HCT116 (cell line): Measurements from ENCODE around the gene CAMKK2. TPM values are rescaled to one million over a fixed set of nuclear protein-coding genes. Genes with fewer than 3 reads are reported as not detected.
"Not testable (repeated sequence)": the region's sequence is repeated elsewhere in the genome, so short reads cannot be mapped to it uniquely, and the experiment has no call there.

Source experiments
- ATAC-seq: fragments of 200-7000 bp; cut with Tn5 transposase; 2 replicates; pipeline ENCODE4 v1.9.1; 2020; ENCODE audit warnings: mild to moderate bottlenecking, moderate library complexity
- BruUV-seq: library from RNA; stranded (reverse); fragments of 400-500 nt; replicated peaks from 2 replicates; lab custom pipeline; 2021; lab: Mats Ljungman, UMichigan
- CTCF ChIA-PET: fragments of 300-600 bp; sonication (Branson Sonifier 250); formaldehyde crosslinking; loops from one replicate; lab custom pipeline; 2021; ENCODE audit warnings: antibody characterized with exemption; lab: Charles Lee
- POLR2A ChIA-PET: fragments of 300-600, 350-600 bp; sonication (Branson Sonifier 250); formaldehyde crosslinking; loops from one replicate; lab custom pipeline; 2021; ENCODE audit warnings: antibody characterized with exemption; lab: Charles Lee
- RAD21 ChIA-PET, 2 experiments: fragments of 300-600 bp; sonication (Branson Sonifier 250); formaldehyde crosslinking; loops; one replicate each; lab custom pipeline; 2023; ENCODE audit warnings: low total read pairs in 2 of 2; ENCODE audit not compliant: uncharacterized antibody in 2 of 2, unreplicated experiment in 2 of 2, low non-redundant PET in 1 of 2; lab: Charles Lee
- DNase-seq: peaks from one replicate; pipeline ENCODE4 v3.0.0-alpha.2; 2010; ENCODE audit warnings: low read depth, low spot score
- H2AFZ ChIP-seq: fragments of 200-600 bp; shearing (Covaris generic), sonication (generic); 2 replicates; pipeline ENCODE4 v1.6.1; 2017; ENCODE audit warnings: low read depth, mixed run types, mixed read lengths, antibody characterized with exemption, low read length; ENCODE audit not compliant: poor library complexity, severe bottlenecking
- H3K27ac ChIP-seq: 2 replicates; pipeline ENCODE4 v1.5.1; 2012; ENCODE audit warnings: low read depth, low read length
- H3K27me3 ChIP-seq: fragments of 200-600 bp; sonication (generic); 2 replicates; pipeline ENCODE4 v1.6.1; 2016; ENCODE audit warnings: mixed run types, low read length, mixed read lengths; ENCODE audit not compliant: insufficient read depth
- H3K36me3 ChIP-seq, 2 experiments: fragments of 200-500 bp in 1 of 2; fragments of 200-600 bp in 1 of 2; sonication (Bioruptor generic) in 1 of 2; sonication (generic) in 1 of 2; 2 replicates each; pipeline versions ENCODE4 v1.5.1 to v1.6.1; 2014 to 2016; ENCODE audit warnings: low read length in 2 of 2, inconsistent platforms in 1 of 2, mixed read lengths in 1 of 2, mixed run types in 1 of 2; ENCODE audit not compliant: insufficient read depth in 2 of 2, control insufficient read depth in 1 of 2
- H3K4me1 ChIP-seq, 2 experiments: fragments of 200-600 bp in 1 of 2; sonication (generic) in 1 of 2; 2 replicates each; pipeline versions ENCODE4 v1.5.1 to v1.6.1; 2012 to 2017; ENCODE audit warnings: low read length in 2 of 2, inconsistent platforms in 1 of 2, mild to moderate bottlenecking in 1 of 2, mixed read lengths in 1 of 2, mixed run types in 1 of 2, moderate library complexity in 1 of 2; ENCODE audit not compliant: insufficient read depth in 2 of 2, control insufficient read depth in 1 of 2
- H3K4me2 ChIP-seq: fragments of 200-600 bp; sonication (generic); 2 replicates; pipeline ENCODE4 v1.6.1; 2017; ENCODE audit warnings: mixed run types, low read length, mixed read lengths
- H3K4me3 ChIP-seq, 2 experiments: fragments of 200-600 bp in 1 of 2; sonication (generic) in 1 of 2; replicated peaks in 1 of 2; 2 replicates each; pipeline ENCODE4 v1.5.1; 2011 to 2016; ENCODE audit warnings: low read length in 2 of 2, control low read depth in 1 of 2, low read depth in 1 of 2, mild to moderate bottlenecking in 1 of 2, mixed read lengths in 1 of 2, mixed run types in 1 of 2
- H3K79me2 ChIP-seq: fragments of 200-600 bp; sonication (generic); 2 replicates; pipeline ENCODE4 v1.6.1; 2017; ENCODE audit warnings: mild to moderate bottlenecking, mixed run types, low read length, moderate library complexity, mixed read lengths; ENCODE audit not compliant: insufficient read depth
- H3K9ac ChIP-seq: fragments of 200-600 bp; sonication (generic); 2 replicates; pipeline ENCODE4 v1.6.1; 2016; ENCODE audit warnings: low read length, mixed read lengths
- H3K9me2 ChIP-seq: fragments of 200-600 bp; sonication (generic), shearing (Covaris generic); 2 replicates; pipeline ENCODE4 v1.6.1; 2017; ENCODE audit warnings: mixed run types, mild to moderate bottlenecking, moderate library complexity; ENCODE audit not compliant: insufficient read depth
- H3K9me3 ChIP-seq, 2 experiments: fragments of 200-500 bp in 1 of 2; fragments of 200-600 bp in 1 of 2; sonication (Bioruptor generic) in 1 of 2; sonication (generic) in 1 of 2; 2 replicates each; pipeline ENCODE4 v1.6.1; 2014 to 2017; ENCODE audit warnings: low read length in 2 of 2, mixed read lengths in 2 of 2, inconsistent platforms in 1 of 2, low read depth in 1 of 2, mild to moderate bottlenecking in 1 of 2, mixed run types in 1 of 2, moderate library complexity in 1 of 2; ENCODE audit not compliant: control insufficient read depth in 1 of 2, insufficient read depth in 1 of 2
- H4K20me1 ChIP-seq: fragments of 200-600 bp; sonication (generic), shearing (Covaris generic); 2 replicates; pipeline ENCODE4 v1.6.1; 2017; ENCODE audit warnings: mixed run types, mild to moderate bottlenecking, moderate library complexity; ENCODE audit not compliant: insufficient read depth
- ATF3 ChIP-seq: IDR thresholded peaks from 2 replicates; pipeline ENCODE4 v1.6.1; 2012
- FOSL1 ChIP-seq: IDR thresholded peaks from 2 replicates; pipeline ENCODE4 v1.6.1; 2012; ENCODE audit warnings: low read depth
- JUND ChIP-seq: IDR thresholded peaks from 2 replicates; pipeline ENCODE4 v1.6.1; 2012
- RAD21 ChIP-seq: IDR thresholded peaks from 2 replicates; pipeline ENCODE4 v1.6.1; 2012; ENCODE audit warnings: low read depth, mild to moderate bottlenecking
- SIN3A ChIP-seq: IDR thresholded peaks from 2 replicates; pipeline ENCODE4 v1.6.1; 2012; ENCODE audit warnings: low read depth
- SP1 ChIP-seq: IDR thresholded peaks from 2 replicates; pipeline ENCODE4 v1.6.1; 2012; ENCODE audit warnings: low read depth
- TCF7L2 ChIP-seq: IDR thresholded peaks from 2 replicates; pipeline ENCODE4 v1.7.0; 2011; ENCODE audit warnings: borderline replicate concordance, inconsistent platforms; ENCODE audit not compliant: insufficient read depth, insufficient read length; ENCODE audit errors: extremely low read depth
- ZNF274 ChIP-seq: fragments of 200-500 bp; sonication (Bioruptor generic); IDR thresholded peaks from 2 replicates; pipeline ENCODE4 v1.6.1; 2014; ENCODE audit warnings: mild to moderate bottlenecking, low read depth, low read length, inconsistent platforms
- intact Hi-C: fragments of 100-400 bp; cut with micrococcal nuclease; formaldehyde crosslinking; loops from 2 replicates; pipeline ENCODE4 v1.10.0; 2022
- total RNA-seq: library from RNA; stranded (reverse); gene quantifications from one replicate; pipeline ENCODE4 v1.2.1, GENCODE V29; 2021; ENCODE audit not compliant: unreplicated experiment

The CAMKK2 gene
- total RNA-seq, 1 experiment from 2014 or later: 33.8 TPM

- BruUV-seq: no TSS peak
- H3K9ac ChIP-seq: no peak overlapping the region
- ChIA-PET CTCF (no interaction called here), POLR2A (no interaction called here), RAD21 (no interaction called here)
- ATAC-seq (no peak), DNase-seq (no peak)
- no peaks in the 10 kb centered on the region for H4K20me1 ChIP-seq
- H3K36me3 ChIP-seq: peaks cover 20 to 24% of the 10 kb centered on the region in 2 experiments; a peak in 3 of 4 replicates
- intact Hi-C loops: no loop called here
- no peaks in the 10 kb centered on the region for H3K27me3 ChIP-seq
- no peak overlapping the region for H3K4me3 ChIP-seq
- no peaks in the 10 kb centered on the region for H3K4me1 ChIP-seq
- no peak overlapping the region for H3K4me2 ChIP-seq
- TF ChIP-seq SP1 (no peak), ZNF274 (no peak), RAD21 (no peak), ATF3 (no peak), SIN3A (no peak)
- H3K9me2 ChIP-seq: no peaks in the 10 kb centered on the region
- no peak overlapping the region for H3K27ac ChIP-seq
- no peak overlapping the region for H2AFZ ChIP-seq
- H3K9me3 ChIP-seq: no peaks in the 10 kb centered on the region
- no peaks in the 10 kb centered on the region for H3K79me2 ChIP-seq
Measured at GRCh38 chr12:121260091-121260490, 36.4 kb downstream of the CAMKK2 start.

- TF ChIP-seq FOSL1 (no peak), ZNF274 (no peak), JUND (no peak), TCF7L2 (no peak)
- H3K27me3 ChIP-seq: no peaks in the 10 kb centered on the region
- ATAC-seq (no peak), DNase-seq (no peak)
- no peaks in the 10 kb centered on the region for H4K20me1 ChIP-seq
- POLR2A ChIA-PET: no interaction called here
- BruUV-seq: no TSS peak
- CTCF ChIA-PET: no interaction called here
- intact Hi-C loops: no loop called here
- H3K4me3 ChIP-seq: no peak overlapping the region
- no peak overlapping the region for H3K9ac ChIP-seq
- H3K9me3 ChIP-seq: no peaks in the 10 kb centered on the region
- H3K36me3 ChIP-seq: peaks cover 18 to 31% of the 10 kb centered on the region in 2 experiments; a peak in 3 of 4 replicates
- H3K4me2 ChIP-seq: no peak overlapping the region
- no peak overlapping the region for H3K27ac ChIP-seq
- no peak overlapping the region for H2AFZ ChIP-seq
- no peaks in the 10 kb centered on the region for H3K79me2 ChIP-seq
- RAD21 ChIA-PET: no interaction called here
- no peaks in the 10 kb centered on the region for H3K4me1 ChIP-seq
- no peaks in the 10 kb centered on the region for H3K9me2 ChIP-seq
Measured at GRCh38 chr12:121259074-121259473, 37.4 kb downstream of the CAMKK2 start.

GRCh38 chr12:121257704-121258449 is 38.6 kb downstream of the CAMKK2 start:
- intact Hi-C loops, H3K9ac ChIP-seq, H2AFZ ChIP-seq, H3K27me3 ChIP-seq, CTCF ChIA-PET, POLR2A ChIA-PET, H3K4me1 ChIP-seq, DNase-seq, H3K9me2 ChIP-seq, H4K20me1 ChIP-seq, H3K4me3 ChIP-seq, H3K27ac ChIP-seq, BruUV-seq, H3K4me2 ChIP-seq, ATAC-seq, H3K9me3 ChIP-seq, H3K79me2 ChIP-seq: not testable (repeated sequence)
- RAD21 ChIA-PET: interaction anchor here in 1 of 2 experiments (0.6 kb wide), 1 partner anchor 120 kb away, joined by 3 read pairs; no protein-coding TSS in a partner anchor
- peaks cover 13 to 33% of the 10 kb centered on the region in 2 experiments; a peak in 3 of 4 replicates for H3K36me3 ChIP-seq
